GM06990 (cell line): ENCODE data around the gene ASCC2.

Source experiments
- DNase-seq: peaks from one replicate; pipeline ENCODE4 v3.0.0-alpha.2; 2011; ENCODE audit not compliant: insufficient read length; ENCODE audit errors: extremely low read depth
- H3K27me3 ChIP-seq: replicated peaks from 2 replicates; pipeline ENCODE4 v1.6.0; 2011; ENCODE audit warnings: low read length; ENCODE audit not compliant: control insufficient read depth, insufficient read depth
- H3K36me3 ChIP-seq: 2 replicates; pipeline ENCODE4 v1.5.1; 2011; ENCODE audit warnings: low read length; ENCODE audit not compliant: control insufficient read depth, insufficient read depth
- H3K4me3 ChIP-seq: replicated peaks from 2 replicates; pipeline ENCODE4 v1.5.1; 2011; ENCODE audit warnings: low read depth, mild to moderate bottlenecking, control low read depth, low read length
- CTCF ChIP-seq: IDR thresholded peaks from 2 replicates; pipeline ENCODE4 v1.5.1; 2011; ENCODE audit warnings: low read length, control low read depth, mild to moderate bottlenecking, inconsistent platforms; ENCODE audit not compliant: insufficient read depth, poor library complexity, severe bottlenecking

ASCC2 gene

GRCh38 chr22:29820961-29821290, 17.1 kb downstream of the ASCC2 start:
- TF ChIP-seq CTCF: no peak
- peaks cover 21% of the 10 kb centered on the region for H3K36me3 ChIP-seq
- H3K27me3 ChIP-seq: no peaks in the 10 kb centered on the region

GRCh38 chr22:29819501-29819900, 18.6 kb downstream of the ASCC2 start:
- Histone ChIP-seq H3K27me3 (no peaks in the 10 kb centered on the region), H3K36me3 (peaks cover 22% of the 10 kb centered on the region), H3K4me3 (no peak overlapping the region)
- TF ChIP-seq CTCF: no peak
- no peak for DNase-seq

More at GRCh38 chr22:29820961-29821290, 17.1 kb downstream of the ASCC2 start:
- no peak overlapping the region for H3K4me3 ChIP-seq
- no peak for DNase-seq

- no peak for TF ChIP-seq CTCF
- DNase-seq: no peak
- Histone ChIP-seq H3K27me3 (no peaks in the 10 kb centered on the region), H3K4me3 (no peak overlapping the region), H3K36me3 (peaks cover 27% of the 10 kb centered on the region)
These were observed 20.4 kb downstream of the ASCC2 start for GRCh38 chr22:29817724-29818123.

GRCh38 chr22:29816980-29817379, 21.1 kb downstream of the ASCC2 start:
- Histone ChIP-seq H3K4me3 (no peak overlapping the region), H3K27me3 (no peaks in the 10 kb centered on the region), H3K36me3 (peaks cover 30% of the 10 kb centered on the region)
- TF ChIP-seq CTCF: no peak
- no peak for DNase-seq

- Histone ChIP-seq H3K4me3 (no peak overlapping the region), H3K27me3 (no peaks in the 10 kb centered on the region), H3K36me3 (peaks cover 32% of the 10 kb centered on the region)
- no peak for TF ChIP-seq CTCF
- DNase-seq: no peak
These were observed 21.5 kb downstream of the ASCC2 start for GRCh38 chr22:29816539-29816938.

GRCh38 chr22:29816128-29816527, 21.9 kb downstream of the ASCC2 start:
- no peak for TF ChIP-seq CTCF
- DNase-seq: no peak
- no peaks in the 10 kb centered on the region for H3K27me3 ChIP-seq
- no peak overlapping the region for H3K4me3 ChIP-seq
- H3K36me3 ChIP-seq: peaks cover 34% of the 10 kb centered on the region
